B cell (primary cell): Measurements from ENCODE around the gene NFU1. TPM values are rescaled to one million over a fixed set of nuclear protein-coding genes. Genes with fewer than 3 reads are reported as not detected.

ENCODE experiments used
- ATAC-seq: fragments of 200-7000 bp; cut with Tn5 transposase; one replicate; pipeline ENCODE4 v1.10.0; 2021; ENCODE audit warnings: low read depth, mild to moderate bottlenecking, moderate number of reproducible peaks, moderate library complexity
- CTCF ChIA-PET: fragments of 350-600 bp; sonication (Branson Sonifier 250); formaldehyde crosslinking; loops from one replicate; lab custom pipeline; 2021; ENCODE audit warnings: antibody characterized with exemption, inconsistent platforms; lab: Charles Lee
- POLR2A ChIA-PET: fragments of 350-600 bp; sonication (Branson Sonifier 250); formaldehyde crosslinking; loops from one replicate; lab custom pipeline; 2021; ENCODE audit warnings: antibody characterized with exemption; lab: Charles Lee
- DNase-seq: peaks from one replicate; pipeline ENCODE4 v3.0.0; 2013
- H2AFZ ChIP-seq: 2 replicates; pipeline ENCODE4 v1.6.1; 2012; ENCODE audit warnings: mild to moderate bottlenecking, low read depth, low read length; ENCODE audit not compliant: insufficient read depth, poor library complexity, severe bottlenecking
- H3K27ac ChIP-seq, 2 donors: 1 replicate in 1 of 2; 2 replicates in 1 of 2; pipeline ENCODE4 v1.5.1; 2012 to 2013; ENCODE audit warnings: low read length in 2 of 2, mild to moderate bottlenecking in 2 of 2, moderate library complexity in 1 of 2
- H3K27me3 ChIP-seq, 4 experiments: fragments of 200-600 bp in 1 of 4; sonication (generic) in 1 of 4; replicated peaks in 1 of 4; 1 replicate in 2 of 4; 2 replicates in 2 of 4; pipeline versions ENCODE4 v1.6.1 to v1.7.0; 2013 to 2016; ENCODE audit warnings: low read length in 3 of 4, mild to moderate bottlenecking in 2 of 4, mixed read lengths in 1 of 4, moderate library complexity in 1 of 4; ENCODE audit not compliant: insufficient read depth in 4 of 4, control insufficient read depth in 3 of 4; ENCODE audit errors: control extremely low read depth in 1 of 4
- H3K36me3 ChIP-seq, 2 experiments: replicated peaks in 1 of 2; 1 replicate in 1 of 2; 2 replicates in 1 of 2; pipeline versions ENCODE4 v1.6.1 to v1.7.1; 2013; ENCODE audit warnings: low read length in 1 of 2; ENCODE audit not compliant: insufficient read depth in 2 of 2, control insufficient read depth in 1 of 2; ENCODE audit errors: control extremely low read depth in 1 of 2, extremely low read depth in 1 of 2
- H3K4me1 ChIP-seq, 2 donors: fragments of 200-600 bp in 1 of 2; sonication (generic) in 1 of 2; 1 replicate in 1 of 2; 2 replicates in 1 of 2; pipeline versions ENCODE4 v1.5.1 to v1.6.1; 2013 to 2017; ENCODE audit warnings: low read length in 2 of 2; ENCODE audit not compliant: control insufficient read depth in 2 of 2, insufficient read depth in 2 of 2
- H3K4me2 ChIP-seq: replicated peaks from 2 replicates; pipeline ENCODE3; 2012; ENCODE audit warnings: mild to moderate bottlenecking, low read depth, low read length; ENCODE audit not compliant: poor library complexity, severe bottlenecking
- H3K4me3 ChIP-seq, 5 experiments: fragments of 200-600 bp in 1 of 5; sonication (generic) in 1 of 5; 1 replicate in 3 of 5; 2 replicates in 2 of 5; pipeline versions ENCODE4 v1.5.1 to v1.7.0; 2011 to 2016; ENCODE audit warnings: low read length in 4 of 5, mild to moderate bottlenecking in 4 of 5, low read depth in 2 of 5, control low read depth in 1 of 5, moderate library complexity in 1 of 5; ENCODE audit not compliant: insufficient read depth in 1 of 5; ENCODE audit errors: control extremely low read depth in 1 of 5, extremely low read depth in 1 of 5
- H3K79me2 ChIP-seq: fragments of 200-600 bp; sonication (generic); one replicate; pipeline ENCODE4 v1.6.0; 2016; ENCODE audit warnings: low read length; ENCODE audit not compliant: control insufficient read depth, insufficient read depth
- H3K9ac ChIP-seq: fragments of 200-600 bp; sonication (generic); 2 replicates; pipeline ENCODE4 v1.6.1; 2017; ENCODE audit warnings: mild to moderate bottlenecking, low read length, moderate library complexity
- H3K9me3 ChIP-seq, 3 donors: one replicate each; pipeline versions ENCODE4 v1.6.1 to v1.7.1; 2013; ENCODE audit warnings: low read length in 2 of 3; ENCODE audit not compliant: control insufficient read depth in 2 of 3, insufficient read depth in 1 of 3; ENCODE audit errors: control extremely low read depth in 1 of 3
- H4K20me1 ChIP-seq: 2 replicates; pipeline ENCODE4 v1.6.0; 2012; ENCODE audit warnings: mild to moderate bottlenecking, low read length; ENCODE audit not compliant: insufficient read depth, control insufficient read depth, poor library complexity, severe bottlenecking
- H3K27ac Mint-ChIP-seq: one replicate; pipeline ENCODE4 v1.8.0; 2021; ENCODE audit warnings: mixed read lengths
- H3K27me3 Mint-ChIP-seq: one replicate; pipeline ENCODE4 v1.8.0; 2021; ENCODE audit warnings: mixed read lengths
- H3K4me1 Mint-ChIP-seq: one replicate; pipeline ENCODE4 v1.8.0; 2021; ENCODE audit warnings: mixed read lengths
- H3K4me3 Mint-ChIP-seq: one replicate; pipeline ENCODE4 v1.8.0; 2021; ENCODE audit warnings: mixed read lengths
- H3K9me3 Mint-ChIP-seq: one replicate; pipeline ENCODE4 v1.8.0; 2022; ENCODE audit warnings: mixed read lengths; ENCODE audit not compliant: insufficient read depth
- CTCF ChIP-seq: fragments of 200-600 bp; IDR thresholded peaks from one replicate; pipeline ENCODE4 v1.8.0; 2022; ENCODE audit warnings: antibody characterized with exemption, mild to moderate bottlenecking
- EZH2 ChIP-seq: IDR thresholded peaks from 2 replicates; pipeline ENCODE4 v1.6.1; 2012; ENCODE audit warnings: borderline replicate concordance, low read depth, mild to moderate bottlenecking, moderate library complexity, low read length; ENCODE audit not compliant: insufficient read depth, poor library complexity, severe bottlenecking
- whole genome bisulfite sequencing: methylation state at CpG from one replicate; pipeline ENCODE4 v1.1.5; 2013; ENCODE audit warnings: missing lambda C conversion rate; ENCODE audit not compliant: insufficient coverage; 5-methylcytosine and 5-hydroxymethylcytosine counted together
- intact Hi-C: fragments of 100-400 bp; cut with micrococcal nuclease; formaldehyde crosslinking; loops from one replicate; pipeline ENCODE4 v1.10.0; 2022
- polyA plus RNA-seq: library from polyadenylated mRNA; depleted of rRNA; stranded (reverse); fragments of >200 nt; gene quantifications from 2 replicates; pipeline ENCODE4 v1.2.3, GENCODE V29; 2012
- total RNA-seq, 2 donors: library from RNA; stranded (reverse); fragments of 120-200 nt in 1 of 2; gene quantifications; 1 replicate in 1 of 2; 2 replicates in 1 of 2; pipeline versions ENCODE4 v1.2.3 to v1.2.4, GENCODE V29; 2013 to 2022

The NFU1 gene
- total and polyA plus RNA-seq, 2 donors (not counting 1 experiment from before 2014, with no cell fraction given): 19.2 to 40.6 TPM

DNA sequence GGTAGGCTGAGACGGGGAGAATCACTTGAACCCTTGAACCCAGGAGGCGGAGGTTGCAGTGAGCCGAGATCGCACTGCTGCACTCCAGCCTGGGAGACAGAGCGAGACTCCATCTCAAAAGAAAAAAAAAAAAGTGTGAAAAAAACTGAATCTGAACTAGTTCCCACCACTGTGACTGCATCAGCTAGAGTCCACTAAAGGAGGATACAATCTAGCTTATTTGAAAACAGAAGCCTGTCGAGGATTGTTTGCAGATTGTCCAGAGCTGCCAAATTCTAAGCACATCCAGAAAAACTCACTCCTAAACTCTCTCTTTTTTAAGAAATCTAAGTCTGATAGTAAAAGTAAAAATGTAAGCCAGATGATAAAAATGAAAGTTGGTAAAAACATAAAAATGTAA, 60.8 kb downstream of the NFU1 start:
- POLR2A ChIA-PET: no interaction called here
- H3K27ac Mint-ChIP-seq: no peak overlapping the region

More for the DNA sequence above, 60.8 kb downstream of the NFU1 start:
- Histone ChIP-seq H3K4me2 (no peak overlapping the region), H3K27me3 (no peaks in the 10 kb centered on the region), H3K4me3 (no peak overlapping the region), H3K36me3 (peaks cover 3 to 9% of the 10 kb centered on the region in 2 experiments), H2AFZ (no peak overlapping the region), H3K27ac (no peak overlapping the region), H3K79me2 (peaks cover 42% of the 10 kb centered on the region), H3K9me3 (no peaks in the 10 kb centered on the region), H4K20me1 (peaks cover 15% of the 10 kb centered on the region), H3K4me1 (no peaks in the 10 kb centered on the region), H3K9ac (no peak overlapping the region)
- Mint-ChIP-seq H3K27me3 (no peaks in the 10 kb centered on the region), H3K4me1 (peaks cover 18% of the 10 kb centered on the region), H3K9me3 (no peaks in the 10 kb centered on the region), H3K4me3 (no peak overlapping the region)
- TF ChIP-seq CTCF (no peak), EZH2 (no peak)
- DNase-seq: no peak
- CTCF ChIA-PET: interaction anchor here (0.7 to 3.1 kb wide), 5 partner anchors 9 to 337 kb away, joined by 3 to 14 read pairs (median 4); no protein-coding TSS in a partner anchor
- 94% methylated on average over 5 of the region's 6 CpGs for WGBS
- ATAC-seq: no peak
- intact Hi-C loops: no loop called here
